Measurements from ENCODE around the gene USP10.

The USP10 gene

GRCh38 chr16:84722068-84722467 lies 22.3 kb downstream of the USP10 start:
- no peak for ATAC-seq

GRCh38 chr16:84723906-84724305 lies 24.1 kb downstream of the USP10 start:
- no peak for ATAC-seq
- no peak for TF ChIP-seq ZNF565 (CRISPR knock-in tag; conservative IDR thresholded peaks at IDR 0.05; ENCODE audit: low read depth)
- TF ChIP-seq OSR1 (CRISPR knock-in tag; IDR thresholded peaks at IDR 0.05), result no peak
- no peak for TF ChIP-seq ZNF8 (CRISPR knock-in tag; IDR thresholded peaks at IDR 0.05)
- no peak for TF ChIP-seq ZC3H10 (CRISPR knock-in tag; IDR thresholded peaks at IDR 0.05)
- no peak for TF ChIP-seq CSDC2 (CRISPR knock-in tag; IDR thresholded peaks at IDR 0.05)
- TF ChIP-seq ISL1 (CRISPR knock-in tag; IDR thresholded peaks at IDR 0.05), result no peak
- no peak for TF ChIP-seq POU6F1 (CRISPR knock-in tag; IDR thresholded peaks at IDR 0.05; ENCODE audit: borderline replicate concordance, low read depth)
- TF ChIP-seq SNAI2 (CRISPR knock-in tag; IDR thresholded peaks at IDR 0.05), result no peak
- TF ChIP-seq CREB5 (CRISPR knock-in tag; IDR thresholded peaks at IDR 0.05; ENCODE audit: low read depth), result no peak
- no peak for TF ChIP-seq ESRRG (CRISPR knock-in tag; IDR thresholded peaks at IDR 0.05)
- no peak for TF ChIP-seq TOX (CRISPR knock-in tag; IDR thresholded peaks at IDR 0.05; ENCODE audit: borderline replicate concordance)
- TF ChIP-seq TCF4 (CRISPR knock-in tag; IDR thresholded peaks at IDR 0.05; ENCODE audit: borderline replicate concordance), result no peak
- no peak for TF ChIP-seq ARNTL (CRISPR knock-in tag; IDR thresholded peaks at IDR 0.05; ENCODE audit: borderline replicate concordance, low read depth)

More at GRCh38 chr16:84722068-84722467, 22.3 kb downstream of the USP10 start:
- TF ChIP-seq ZNF70 (CRISPR knock-in tag; IDR thresholded peaks at IDR 0.05), result no peak
- TF ChIP-seq PPARA (CRISPR knock-in tag; IDR thresholded peaks at IDR 0.05; ENCODE audit: borderline replicate concordance), result no peak
- TF ChIP-seq TSHZ2 (CRISPR knock-in tag; IDR thresholded peaks at IDR 0.05), result no peak
- no peak for TF ChIP-seq ARNTL (CRISPR knock-in tag; IDR thresholded peaks at IDR 0.05; ENCODE audit: borderline replicate concordance, low read depth)
- no peak for TF ChIP-seq POU6F1 (CRISPR knock-in tag; IDR thresholded peaks at IDR 0.05; ENCODE audit: borderline replicate concordance, low read depth)
- no peak for TF ChIP-seq OSR1 (CRISPR knock-in tag; IDR thresholded peaks at IDR 0.05)

- TF ChIP-seq PPARA (CRISPR knock-in tag; IDR thresholded peaks at IDR 0.05; ENCODE audit: borderline replicate concordance) (no peak), ZFP30 (CRISPR knock-in tag; IDR thresholded peaks at IDR 0.05) (no peak), ZNF8 (CRISPR knock-in tag; IDR thresholded peaks at IDR 0.05) (no peak), GLIS3 (CRISPR knock-in tag; IDR thresholded peaks at IDR 0.05) (no peak), BACH2 (CRISPR knock-in tag; IDR thresholded peaks at IDR 0.05; ENCODE audit: borderline replicate concordance) (no peak), CSDC2 (CRISPR knock-in tag; IDR thresholded peaks at IDR 0.05) (no peak), ZNF565 (CRISPR knock-in tag; conservative IDR thresholded peaks at IDR 0.05; ENCODE audit: low read depth) (no peak), TSHZ2 (CRISPR knock-in tag; IDR thresholded peaks at IDR 0.05) (no peak), ZFP3 (CRISPR knock-in tag; IDR thresholded peaks at IDR 0.05) (no peak), OSR1 (CRISPR knock-in tag; IDR thresholded peaks at IDR 0.05) (no peak), CREB5 (CRISPR knock-in tag; IDR thresholded peaks at IDR 0.05; ENCODE audit: low read depth) (no peak), CSRNP3 (CRISPR knock-in tag; IDR thresholded peaks at IDR 0.05) (no peak)
- ATAC-seq, result no peak
Measured at GRCh38 chr16:84724606-84725309, 25.0 kb downstream of the USP10 start.

Data from SK-N-SH treated with all-trans-retinoic acid at 6 μM for 48 hours (cell line).